T-helper 17 cell (primary cell): Measurements from ENCODE around the gene PIEZO2. TPM values are rescaled to one million over a fixed set of nuclear protein-coding genes. Genes with fewer than 3 reads are reported as not detected.
"Not testable (repeated sequence)": the region's sequence is repeated elsewhere in the genome, so short reads cannot be mapped to it uniquely, and the experiment has no call there.

ENCODE experiments used
- ATAC-seq: fragments of 150-1000 bp; cut with Tn5 transposase; 2 replicates; pipeline ENCODE4 v1.10.0; 2021; ENCODE audit warnings: mild to moderate bottlenecking, moderate library complexity
- DNase-seq, 3 donors: peaks; one replicate each; pipeline versions ENCODE4 v3.0.0 to v3.0.0-alpha.2; 2020 to 2021
- H3K9me3 ChIP-seq: one replicate; pipeline ENCODE4 v1.7.0; 2013; ENCODE audit warnings: low read length, mild to moderate bottlenecking; ENCODE audit not compliant: control insufficient read depth, poor library complexity, severe bottlenecking
- H3K27ac Mint-ChIP-seq: one replicate; pipeline ENCODE4 v1.8.0; 2022; ENCODE audit warnings: mild to moderate bottlenecking, moderate library complexity, mixed read lengths
- H3K27me3 Mint-ChIP-seq: one replicate; pipeline ENCODE4 v1.8.0; 2022; ENCODE audit warnings: mixed read lengths
- H3K36me3 Mint-ChIP-seq: one replicate; pipeline ENCODE4 v1.8.0; 2022; ENCODE audit warnings: low read depth, mixed read lengths
- H3K4me1 Mint-ChIP-seq: one replicate; pipeline ENCODE4 v1.8.0; 2022; ENCODE audit warnings: mild to moderate bottlenecking, mixed read lengths
- H3K4me3 Mint-ChIP-seq: one replicate; pipeline ENCODE4 v1.8.0; 2022; ENCODE audit warnings: mild to moderate bottlenecking, moderate library complexity, mixed read lengths
- total RNA-seq, 4 donors: library from RNA in 2 of 4; stranded (reverse) in 2 of 4; gene quantifications; one replicate each; pipeline ENCODE4 v1.2.3 and lab custom pipeline; 2022 to 2026

The PIEZO2 gene
- total RNA-seq, 2 donors from 2014 or later, result not detected

DNA sequence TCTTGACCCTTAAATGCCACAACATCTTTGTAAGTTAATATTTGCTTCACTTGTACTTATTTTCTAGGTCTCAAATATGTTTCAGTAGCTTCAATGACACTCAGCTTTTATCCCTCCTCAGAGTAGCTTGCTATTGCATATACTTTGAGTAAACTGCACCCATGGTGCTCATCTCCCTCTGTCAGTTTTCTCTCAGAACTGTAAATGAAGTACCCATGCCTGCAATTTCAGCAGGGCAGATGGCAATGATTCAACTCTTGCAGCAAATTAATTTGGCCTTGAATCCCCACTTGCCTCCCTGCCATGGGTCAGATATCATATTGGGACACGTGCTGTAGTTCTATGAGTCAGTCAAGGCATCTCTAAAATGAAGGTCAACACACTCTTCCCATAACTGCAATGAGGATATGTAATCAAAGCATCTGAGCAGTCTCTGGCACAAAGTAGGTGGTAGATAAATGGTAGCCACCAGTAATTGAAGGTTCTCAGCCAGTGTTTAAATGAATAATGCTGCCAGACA lies 225.8 kb downstream of the PIEZO2 start:
- H3K4me3 Mint-ChIP-seq, result no peak overlapping the region
- H3K27ac Mint-ChIP-seq, result no peak overlapping the region
- H3K9me3 ChIP-seq, result no peaks in the 10 kb centered on the region
- DNase-seq (no peak), ATAC-seq (no peak)
- peaks cover 25% of the 10 kb centered on the region for H3K27me3 Mint-ChIP-seq
- H3K36me3 Mint-ChIP-seq, result no peaks in the 10 kb centered on the region
- H3K4me1 Mint-ChIP-seq, result no peaks in the 10 kb centered on the region

DNA sequence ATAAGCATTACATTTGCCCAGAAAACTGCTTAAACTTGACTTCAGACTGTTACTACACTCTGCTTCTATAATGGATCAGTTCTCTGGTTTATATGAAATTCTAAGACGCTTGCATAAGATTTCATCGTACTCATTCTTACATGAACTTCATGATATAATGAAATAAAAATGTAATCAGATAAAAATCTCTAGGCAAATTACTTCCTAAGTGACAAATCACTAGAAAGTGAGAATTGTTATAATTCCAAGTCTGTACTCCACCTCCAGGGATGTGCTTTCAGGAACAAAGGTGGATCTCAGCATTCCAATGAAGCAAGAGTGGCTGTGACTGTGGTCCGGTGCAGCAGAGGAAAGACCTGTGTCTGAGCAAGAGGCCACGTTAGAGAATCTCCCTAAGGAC lies 226.2 kb downstream of the PIEZO2 start:
- no peak for ATAC-seq
- Mint-ChIP-seq H3K4me1 (no peaks in the 10 kb centered on the region), H3K27me3 (peaks cover 25% of the 10 kb centered on the region), H3K36me3 (no peaks in the 10 kb centered on the region), H3K27ac (no peak overlapping the region), H3K4me3 (no peak overlapping the region)
- H3K9me3 ChIP-seq, result no peaks in the 10 kb centered on the region
- no peak for DNase-seq

DNA sequence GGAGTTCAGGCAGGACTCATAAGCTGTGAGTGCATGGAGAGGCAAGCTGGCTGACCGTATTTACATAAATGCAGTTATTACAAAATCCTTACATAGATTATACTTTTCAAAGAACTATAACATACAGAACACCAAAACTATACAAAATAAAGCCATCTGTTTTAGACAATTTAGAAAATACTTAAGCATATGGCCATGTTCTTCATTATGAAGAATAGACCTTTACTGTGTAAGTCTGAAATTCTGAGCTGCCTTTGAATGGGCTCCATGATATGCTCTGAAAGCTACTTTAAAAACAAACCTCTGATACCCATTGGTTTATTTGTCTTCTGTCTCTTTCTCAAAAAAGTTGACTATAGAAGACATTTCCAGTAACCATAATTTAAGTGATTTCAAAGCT lies 226.7 kb downstream of the PIEZO2 start:
- H3K36me3 Mint-ChIP-seq, H3K4me3 Mint-ChIP-seq, H3K9me3 ChIP-seq, H3K4me1 Mint-ChIP-seq, H3K27ac Mint-ChIP-seq, ATAC-seq, DNase-seq: not testable (repeated sequence)
- H3K27me3 Mint-ChIP-seq, result peaks cover 25% of the 10 kb centered on the region

DNA sequence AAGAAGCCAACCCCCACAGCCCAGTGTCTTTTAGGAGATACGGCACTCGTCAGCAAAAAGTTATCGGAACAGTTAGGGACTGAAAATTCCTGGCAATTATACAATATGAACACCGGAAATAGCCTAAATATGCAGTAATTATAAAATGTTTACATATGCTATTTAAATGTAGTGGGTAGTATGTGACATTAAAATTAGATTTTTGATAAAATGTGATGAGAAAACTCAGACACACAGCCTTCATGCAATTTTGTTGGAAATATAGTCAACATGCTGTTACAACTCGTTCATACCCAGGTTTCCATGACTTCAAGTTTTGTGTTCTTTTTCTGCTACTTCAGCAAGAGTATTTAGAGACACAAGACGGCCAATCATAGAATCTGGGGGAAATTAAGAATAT lies 229.1 kb downstream of the PIEZO2 start:
- H3K36me3 Mint-ChIP-seq, H3K4me1 Mint-ChIP-seq, DNase-seq, H3K4me3 Mint-ChIP-seq, H3K27ac Mint-ChIP-seq, H3K9me3 ChIP-seq, ATAC-seq: not testable (repeated sequence)
- H3K27me3 Mint-ChIP-seq, result peaks cover 13% of the 10 kb centered on the region

DNA sequence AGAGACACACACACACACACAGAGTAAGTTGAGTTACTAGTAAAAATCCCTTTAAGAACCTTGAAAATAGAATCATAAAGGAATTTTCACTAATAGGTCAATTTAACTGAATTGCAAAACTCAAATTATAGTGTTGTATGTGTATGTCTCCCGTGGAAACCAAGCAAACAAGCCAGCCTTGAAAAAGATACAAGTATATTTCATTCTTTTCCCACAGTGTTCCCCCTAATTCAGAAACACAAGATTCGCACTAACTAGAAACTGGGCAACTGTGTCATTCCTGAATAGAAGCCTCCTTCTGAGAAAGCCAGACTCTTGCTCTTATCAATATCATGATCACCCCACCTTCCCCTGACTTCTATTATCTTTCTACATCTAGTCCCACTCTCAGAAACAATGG lies 229.5 kb downstream of the PIEZO2 start:
- H3K27me3 Mint-ChIP-seq, result peaks cover 9% of the 10 kb centered on the region
- H3K27ac Mint-ChIP-seq, result no peak overlapping the region
- H3K4me1 Mint-ChIP-seq, result no peaks in the 10 kb centered on the region
- H3K4me3 Mint-ChIP-seq, result no peak overlapping the region
- no peaks in the 10 kb centered on the region for H3K36me3 Mint-ChIP-seq
- H3K9me3 ChIP-seq, result no peaks in the 10 kb centered on the region
- no peak for DNase-seq
- no peak for ATAC-seq

GRCh38 chr18:10916865-10917264 lies 232.5 kb downstream of the PIEZO2 start:
- H3K9me3 ChIP-seq, result no peaks in the 10 kb centered on the region
- no peak for DNase-seq
- Mint-ChIP-seq H3K36me3 (no peaks in the 10 kb centered on the region), H3K4me3 (no peak overlapping the region), H3K27ac (no peak overlapping the region), H3K4me1 (no peaks in the 10 kb centered on the region), H3K27me3 (peaks cover 9% of the 10 kb centered on the region)
- ATAC-seq, result no peak

DNA sequence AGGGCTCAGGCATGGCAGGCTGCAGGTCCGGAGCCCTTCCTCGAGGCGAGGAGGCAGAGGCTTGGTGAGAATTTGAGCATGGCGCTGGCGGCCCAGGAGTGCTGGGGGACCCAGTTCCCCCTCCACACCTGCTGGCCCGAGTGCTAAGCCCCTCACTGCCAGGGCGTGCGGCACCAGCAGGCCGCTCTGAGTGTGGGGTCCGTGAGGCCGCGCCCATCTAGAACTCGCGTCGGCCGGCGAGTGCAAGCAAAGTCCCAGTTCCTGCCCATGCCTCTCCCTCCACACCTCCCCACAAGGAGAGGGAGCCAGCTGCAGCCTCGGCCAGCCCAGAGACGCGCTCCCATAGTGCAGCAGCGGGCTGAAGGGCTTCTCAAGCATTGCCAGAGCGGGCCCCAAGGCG lies 233.0 kb downstream of the PIEZO2 start:
- Mint-ChIP-seq H3K4me3 (no peak overlapping the region), H3K27me3 (peaks cover 9% of the 10 kb centered on the region), H3K27ac (no peak overlapping the region), H3K36me3 (no peaks in the 10 kb centered on the region), H3K4me1 (no peaks in the 10 kb centered on the region)
- ATAC-seq (no peak), DNase-seq (no peak)
- H3K9me3 ChIP-seq, result no peaks in the 10 kb centered on the region

- not testable (repeated sequence) for H3K9me3 ChIP-seq, H3K4me1 Mint-ChIP-seq, DNase-seq, H3K27me3 Mint-ChIP-seq, ATAC-seq, H3K27ac Mint-ChIP-seq, H3K4me3 Mint-ChIP-seq, H3K36me3 Mint-ChIP-seq
These were observed 233.6 kb downstream of the PIEZO2 start for GRCh38 chr18:10915748-10916147.

DNA sequence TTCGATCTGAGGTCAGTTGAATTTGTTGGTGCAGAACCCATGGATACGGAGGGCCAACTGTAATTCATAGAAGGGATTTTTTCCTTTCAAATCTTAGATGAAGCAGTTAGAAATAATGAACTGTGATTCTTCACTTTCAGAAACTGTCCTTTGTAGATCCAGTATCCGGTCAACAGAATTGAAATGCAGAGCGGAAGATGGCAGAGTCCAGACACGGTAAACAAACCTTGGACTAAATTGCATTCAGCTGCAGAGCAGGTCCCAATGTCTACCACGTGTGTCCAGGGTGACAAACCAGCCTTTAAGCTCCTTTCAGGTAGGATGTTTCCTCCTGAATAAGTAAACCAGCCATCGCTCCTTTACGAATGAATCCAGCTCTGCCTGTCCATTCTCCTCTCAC lies 234.8 kb downstream of the PIEZO2 start:
- H3K27ac Mint-ChIP-seq, ATAC-seq, H3K9me3 ChIP-seq, H3K27me3 Mint-ChIP-seq, H3K4me3 Mint-ChIP-seq, DNase-seq, H3K4me1 Mint-ChIP-seq, H3K36me3 Mint-ChIP-seq: not testable (repeated sequence)

- H3K36me3 Mint-ChIP-seq, result no peaks in the 10 kb centered on the region
- no peaks in the 10 kb centered on the region for H3K4me1 Mint-ChIP-seq
- H3K27ac Mint-ChIP-seq, result no peak overlapping the region
- no peak for ATAC-seq
- H3K9me3 ChIP-seq, result no peaks in the 10 kb centered on the region
- H3K27me3 Mint-ChIP-seq, result peaks cover 3% of the 10 kb centered on the region
- H3K4me3 Mint-ChIP-seq, result no peak overlapping the region
- no peak for DNase-seq
These were observed 235.4 kb downstream of the PIEZO2 start for GRCh38 chr18:10913919-10914318.

DNA sequence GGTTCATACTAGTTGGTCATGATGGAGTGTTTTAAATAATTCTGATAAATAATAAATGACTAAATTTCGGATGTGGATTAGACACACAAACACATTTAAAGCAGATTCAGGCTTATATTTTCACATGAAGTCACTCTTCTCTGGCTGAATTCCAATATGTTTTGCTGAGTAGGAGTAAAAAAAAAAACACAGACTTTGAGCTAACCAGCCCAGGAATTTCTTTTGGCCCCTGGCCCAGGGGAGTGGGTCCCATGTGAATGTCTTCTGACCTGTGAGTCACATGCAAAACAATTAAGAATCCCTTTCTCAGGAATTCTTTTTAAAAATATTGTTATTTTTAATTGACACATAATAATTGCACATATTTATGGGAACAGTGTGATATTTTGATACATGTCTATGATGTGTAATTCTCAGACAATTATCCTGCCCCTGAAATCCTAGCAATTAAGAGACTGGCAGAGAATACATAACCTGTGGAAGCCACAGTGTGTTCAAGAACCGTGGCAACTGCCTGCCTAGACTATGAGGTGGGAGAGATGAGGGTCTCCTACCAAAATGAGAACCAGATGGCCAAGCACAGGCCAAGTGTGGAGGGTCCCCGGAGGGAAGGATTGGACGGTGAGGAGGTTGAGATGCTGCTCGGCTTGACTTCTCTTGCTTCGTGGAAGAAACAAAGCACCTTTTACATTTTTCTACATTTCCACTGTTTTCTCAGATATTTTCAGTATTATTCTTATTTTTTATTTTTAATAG lies 236.4 kb downstream of the PIEZO2 start:
- DNase-seq, result no peak
- no peaks in the 10 kb centered on the region for H3K36me3 Mint-ChIP-seq
- H3K4me1 Mint-ChIP-seq, result no peaks in the 10 kb centered on the region
- H3K4me3 Mint-ChIP-seq, result no peak overlapping the region
- no peak for ATAC-seq
- H3K27me3 Mint-ChIP-seq, result peaks cover 8% of the 10 kb centered on the region
- no peaks in the 10 kb centered on the region for H3K9me3 ChIP-seq
- H3K27ac Mint-ChIP-seq, result no peak overlapping the region

DNA sequence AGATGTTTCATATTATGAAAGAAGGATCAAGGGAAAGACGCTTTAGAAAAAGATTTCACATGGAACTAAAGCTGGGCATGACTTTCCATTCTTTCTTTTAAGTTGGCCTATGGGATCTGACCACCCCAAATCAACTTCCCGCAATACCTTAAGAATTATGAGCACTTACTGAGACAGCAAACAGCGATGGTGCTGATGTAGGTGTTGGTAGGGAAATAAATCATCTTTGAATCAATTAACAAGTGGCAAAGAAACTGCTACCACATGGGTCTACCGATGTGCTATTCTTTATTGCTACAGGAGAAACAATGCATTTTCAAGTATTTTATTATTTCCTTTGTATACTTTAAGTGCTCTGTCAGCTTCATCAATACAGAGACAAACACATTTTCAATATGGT lies 239.6 kb downstream of the PIEZO2 start:
- DNase-seq (no peak), ATAC-seq (no peak)
- no peaks in the 10 kb centered on the region for H3K9me3 ChIP-seq
- Mint-ChIP-seq H3K27me3 (peaks cover 8% of the 10 kb centered on the region), H3K27ac (no peak overlapping the region), H3K4me1 (no peaks in the 10 kb centered on the region), H3K36me3 (no peaks in the 10 kb centered on the region), H3K4me3 (no peak overlapping the region)

DNA sequence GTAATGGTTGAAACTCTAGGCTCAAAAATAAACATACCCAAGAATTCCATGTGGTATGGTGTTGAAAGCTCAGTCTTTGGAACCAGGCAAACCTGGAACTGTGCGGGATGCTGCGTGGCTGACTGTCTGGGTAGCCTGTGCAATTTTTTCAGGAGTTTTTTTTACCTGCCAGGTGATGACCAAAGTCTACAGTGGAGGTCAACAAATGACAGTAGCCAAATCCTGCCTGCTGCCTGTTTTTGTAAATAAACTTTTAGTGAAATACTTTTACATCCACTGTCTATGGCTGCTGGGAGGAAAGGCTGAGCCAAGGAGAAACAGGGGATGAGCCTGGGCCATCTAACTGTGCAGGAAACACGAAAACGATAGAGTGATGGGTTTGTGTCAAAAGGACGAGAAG lies 240.6 kb downstream of the PIEZO2 start:
- H3K27ac Mint-ChIP-seq, result no peak overlapping the region
- H3K4me3 Mint-ChIP-seq, result no peak overlapping the region
- peaks cover 2% of the 10 kb centered on the region for H3K36me3 Mint-ChIP-seq
- H3K9me3 ChIP-seq, result no peaks in the 10 kb centered on the region
- H3K27me3 Mint-ChIP-seq, result peaks cover 12% of the 10 kb centered on the region
- ATAC-seq (no peak), DNase-seq (no peak)
- no peaks in the 10 kb centered on the region for H3K4me1 Mint-ChIP-seq

GRCh38 chr18:10907749-10908148 lies 241.6 kb downstream of the PIEZO2 start:
- no peak for DNase-seq

More at GRCh38 chr18:10907749-10908148, 241.6 kb downstream of the PIEZO2 start:
- no peak overlapping the region for H3K27ac Mint-ChIP-seq
- peaks cover 2% of the 10 kb centered on the region for H3K36me3 Mint-ChIP-seq
- no peaks in the 10 kb centered on the region for H3K9me3 ChIP-seq
- H3K4me3 Mint-ChIP-seq, result no peak overlapping the region
- ATAC-seq, result no peak
- H3K4me1 Mint-ChIP-seq, result no peaks in the 10 kb centered on the region
- H3K27me3 Mint-ChIP-seq, result peaks cover 12% of the 10 kb centered on the region
